Activated CD8-positive, alpha-beta memory T cell treated with anti-CD3 and anti-CD28 coated beads for 48 hours (primary cell): ENCODE results near the gene NISCH.
A peak's percentile ranks its signal among the peaks of the same experiment; 100 is the strongest.

Source experiments
- DNase-seq, 3 experiments: peaks; one replicate each; pipeline ENCODE4 v3.0.0-alpha.2; 2020; ENCODE audit warnings: low read depth in 2 of 3, low spot score in 2 of 3

Gene NISCH

GRCh38 chr3:52536369-52537164 lies 81.2 kb downstream of the NISCH start, which contains the start of gene UQCC5:
Gene UQCC5 (plus strand): TSS chr3:52536605. CDS start chr3:52536756, 151 bp downstream.
- peak; percentile 85 to 97 (median 90) for DNase-seq

DNA sequence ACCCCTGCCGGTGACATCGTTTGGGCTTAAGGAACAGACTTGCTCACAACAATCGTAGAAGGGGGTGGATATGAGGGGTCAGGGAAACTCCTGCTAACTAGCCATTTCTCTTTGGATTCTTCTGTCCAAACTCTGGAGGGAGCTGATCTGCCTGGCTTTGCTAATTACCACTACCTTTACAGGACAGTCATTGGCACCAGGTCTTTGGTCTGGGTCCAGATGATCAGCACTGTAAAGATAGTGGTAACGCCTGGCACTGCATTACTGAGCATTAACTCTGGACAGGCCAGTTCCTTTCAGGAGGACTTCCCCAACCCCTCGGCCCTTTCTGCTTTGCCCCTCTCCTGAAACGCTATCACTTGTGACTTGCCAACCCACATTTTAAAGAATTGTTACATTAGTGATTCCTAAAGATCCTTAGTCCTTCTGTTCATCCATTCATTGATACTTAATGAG lies 81.8 kb downstream of the NISCH start:
- no peak for DNase-seq

DNA sequence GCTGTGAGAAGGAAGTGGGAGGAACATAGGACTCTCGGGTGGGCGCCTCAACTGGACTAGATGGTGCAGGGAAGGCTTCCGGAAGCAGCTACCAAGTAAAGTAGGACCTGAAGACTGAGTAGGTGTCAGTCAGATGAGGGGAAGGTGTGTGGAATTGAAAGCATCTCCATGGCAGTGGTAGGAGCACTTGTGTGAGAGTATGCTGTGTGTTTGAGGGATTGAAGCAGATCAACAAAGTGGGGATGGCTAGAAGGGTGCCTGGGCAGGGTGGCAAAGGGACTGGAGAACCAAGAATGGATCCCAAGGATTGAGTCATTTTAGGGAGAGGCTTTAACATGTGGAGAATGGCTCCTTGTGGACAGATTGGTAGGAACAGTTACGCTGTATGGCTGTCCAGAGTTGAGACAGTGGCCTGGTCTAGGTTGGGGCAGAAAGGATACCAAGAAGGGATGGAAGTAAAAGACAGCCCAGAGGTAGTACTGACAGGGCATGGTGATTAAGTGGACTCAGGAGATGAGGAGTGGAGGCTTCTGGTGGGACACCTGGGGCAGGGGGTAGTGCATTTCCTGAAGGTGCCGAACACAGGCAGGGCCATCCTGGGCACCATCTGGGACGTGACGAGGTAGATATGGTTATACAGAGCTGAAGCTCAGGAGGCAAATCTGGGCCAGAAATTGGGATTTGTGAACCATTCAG lies 82.5 kb downstream of the NISCH start:
- no peak for DNase-seq

DNA sequence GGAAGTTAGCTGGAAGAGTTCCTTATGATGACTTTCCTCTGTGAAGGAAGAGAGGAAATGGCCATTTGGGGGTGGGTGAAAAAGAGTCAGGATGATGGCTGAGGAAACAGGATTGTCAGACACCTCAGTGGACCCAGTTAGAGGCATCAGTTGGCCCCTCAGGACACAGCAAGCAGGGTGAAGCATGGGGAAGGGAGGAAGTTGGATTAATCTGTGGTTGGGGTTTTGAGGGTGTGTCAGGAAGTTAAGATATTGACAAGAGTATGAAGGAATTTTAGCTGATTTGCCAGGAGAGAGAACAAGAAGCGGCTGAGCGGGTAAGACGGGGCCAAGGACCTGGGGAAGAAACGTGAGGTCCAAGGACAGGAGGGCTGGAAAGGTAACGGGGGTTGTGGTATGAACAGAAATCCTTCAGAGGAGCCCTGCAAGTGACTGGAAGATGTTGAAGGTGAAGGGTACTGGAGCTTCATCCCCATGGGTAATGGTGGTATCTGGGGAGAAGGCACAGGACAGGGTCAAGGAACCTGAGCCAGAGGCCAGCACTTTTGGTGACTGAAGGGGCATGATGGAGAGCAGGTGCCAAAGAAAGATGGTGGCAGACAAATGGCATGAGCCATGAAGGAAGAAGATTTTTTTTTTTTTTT lies 83.7 kb downstream of the NISCH start:
- no peak for DNase-seq

DNA sequence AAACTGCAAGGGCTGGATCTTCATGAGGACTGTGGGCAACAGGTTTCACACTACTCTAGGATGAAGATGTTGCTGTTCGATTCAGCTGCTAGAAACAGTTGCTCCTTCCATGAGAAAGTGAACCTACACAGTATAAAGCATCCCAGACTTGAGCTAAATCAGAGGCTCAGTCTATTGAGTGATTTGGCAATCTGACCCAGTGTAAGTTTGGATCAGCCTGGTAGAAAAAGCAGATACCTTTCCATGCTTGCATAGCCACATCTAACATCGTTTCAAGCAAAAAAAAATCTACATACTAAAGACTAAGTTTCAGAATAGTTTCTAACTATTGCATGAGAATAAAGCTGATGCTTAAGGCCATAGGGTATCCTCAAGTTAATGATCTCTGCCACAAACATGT lies 85.6 kb downstream of the NISCH start:
- no peak for DNase-seq
